HG03108 (cell line): Measurements from ENCODE around the gene CSNK1D.
"Not testable (repeated sequence)": the region's sequence is repeated elsewhere in the genome, so short reads cannot be mapped to it uniquely, and the experiment has no call there.

ENCODE experiments used
- ATAC-seq: cut with Tn5 transposase; IDR thresholded peaks from one replicate; pipeline ENCODE4 v1.9.1; 2021; ENCODE audit warnings: moderate library complexity; ENCODE audit not compliant: unreplicated experiment

Gene CSNK1D

GRCh38 chr17:82195675-82196672 lies 77.5 kb downstream of the CSNK1D start:
- no peak for ATAC-seq

- ATAC-seq = no peak
Measured at GRCh38 chr17:82194765-82195164, 78.7 kb downstream of the CSNK1D start.

- no peak for ATAC-seq
Measured at GRCh38 chr17:82193520-82194220, 79.8 kb downstream of the CSNK1D start.

- ATAC-seq = not testable (repeated sequence)
Measured at GRCh38 chr17:82193050-82193449, 80.5 kb downstream of the CSNK1D start.
